Measurements from ENCODE around the gene TMEM203. TPM values are rescaled to one million over a fixed set of nuclear protein-coding genes. Genes with fewer than 3 reads are reported as not detected.

The TMEM203 gene
- total RNA-seq, 5 donors from 2014 or later (not counting 1 experiment from before 2014, with no cell fraction given) = 23.7 to 44.7 (median 42.1) TPM

GRCh38 chr9:137251490-137252268 is 46.2 kb upstream of the TMEM203 start:
- POLR2A ChIA-PET = no interaction called here
- H3K27ac ChIP-seq (ENCODE audit: low read length) = no peak overlapping the region
- WGBS (ENCODE audit: insufficient coverage) = 96% methylated on average over 10 of the region's 22 CpGs
- Mint-ChIP-seq H3K36me3 (no peaks in the 10 kb centered on the region), H3K9me3 (no peaks in the 10 kb centered on the region), H3K27me3 (no peaks in the 10 kb centered on the region), H3K4me3 (no peak overlapping the region), H3K27ac (no peak overlapping the region), H3K4me1 (peaks cover 11% of the 10 kb centered on the region in 3 donors)
- ATAC-seq (replicated peaks in 1 of 4) (no peak), DNase-seq (no peak)
- CTCF ChIA-PET = no interaction called here
- peaks cover 0 to 7% of the 10 kb centered on the region in 2 donors for H3K36me3 ChIP-seq (ENCODE audit: control insufficient read depth in 2 of 2, extremely low read depth in 1 of 2, insufficient read depth in 1 of 2, low read length in 1 of 2)
- H3K4me1 ChIP-seq (ENCODE audit: control insufficient read depth in 1 of 2, extremely low read depth in 1 of 2, insufficient read depth in 2 of 2, low read length in 2 of 2) = peaks cover 4 to 24% of the 10 kb centered on the region in 2 experiments
- H3K4me3 ChIP-seq (ENCODE audit: control insufficient read depth in 1 of 2, extremely low read depth in 1 of 2, low read length in 1 of 2) = no peak overlapping the region
- H3K27me3 ChIP-seq (replicated peaks in 1 of 2; ENCODE audit: control insufficient read depth in 2 of 2, extremely low read depth in 1 of 2, insufficient read depth in 2 of 2, low read length in 1 of 2) = no peaks in the 10 kb centered on the region
- H3K9me3 ChIP-seq = no peaks in the 10 kb centered on the region

- DNase-seq (no peak), ATAC-seq (replicated peaks in 1 of 4) (no peak)
- no peaks in the 10 kb centered on the region for H3K27me3 ChIP-seq (replicated peaks in 1 of 2; ENCODE audit: control insufficient read depth in 2 of 2, extremely low read depth in 1 of 2, insufficient read depth in 2 of 2, low read length in 1 of 2)
- ChIA-PET CTCF (no interaction called here), POLR2A (no interaction called here)
- no peaks in the 10 kb centered on the region for H3K9me3 Mint-ChIP-seq
- H3K27ac ChIP-seq (ENCODE audit: low read length) = no peak within 1 kb of the TSS
- H3K4me3 Mint-ChIP-seq = no peak within 1 kb of the TSS
- WGBS (ENCODE audit: insufficient coverage) = 88% methylated on average over 4 of the region's 4 CpGs
- peaks cover 5 to 6% (median 5%) of the 10 kb centered on the region in 3 donors for H3K4me1 Mint-ChIP-seq
- no peak within 1 kb of the TSS for H3K4me3 ChIP-seq (ENCODE audit: control insufficient read depth in 1 of 2, extremely low read depth in 1 of 2, low read length in 1 of 2)
- no peaks in the 10 kb centered on the region for H3K9me3 ChIP-seq
- H3K27me3 Mint-ChIP-seq = no peaks in the 10 kb centered on the region
- H3K27ac Mint-ChIP-seq = no peak within 1 kb of the TSS
- no peaks in the 10 kb centered on the region for H3K36me3 Mint-ChIP-seq
- peaks cover 0 to 1% of the 10 kb centered on the region in 2 donors for H3K36me3 ChIP-seq (ENCODE audit: control insufficient read depth in 2 of 2, extremely low read depth in 1 of 2, insufficient read depth in 1 of 2, low read length in 1 of 2)
- peaks cover 2 to 19% of the 10 kb centered on the region in 2 experiments for H3K4me1 ChIP-seq (ENCODE audit: control insufficient read depth in 1 of 2, extremely low read depth in 1 of 2, insufficient read depth in 2 of 2, low read length in 2 of 2)
Observed at GRCh38 chr9:137251194-137251461, 45.7 kb upstream of the TMEM203 start, which contains the start of gene STPG3. Gene STPG3 (plus strand): TSS chr9:137251286. CDS start chr9:137251287, 1 bp downstream.

GRCh38 chr9:137250329-137251193 is 45.1 kb upstream of the TMEM203 start:
- Mint-ChIP-seq H3K27ac (no peak overlapping the region), H3K27me3 (no peaks in the 10 kb centered on the region), H3K9me3 (no peaks in the 10 kb centered on the region), H3K4me1 (peaks cover 4 to 5% (median 4%) of the 10 kb centered on the region in 3 donors), H3K36me3 (no peaks in the 10 kb centered on the region), H3K4me3 (no peak overlapping the region)
- Histone ChIP-seq H3K27me3 (replicated peaks in 1 of 2; ENCODE audit: control insufficient read depth in 2 of 2, extremely low read depth in 1 of 2, insufficient read depth in 2 of 2, low read length in 1 of 2) (no peaks in the 10 kb centered on the region), H3K36me3 (ENCODE audit: control insufficient read depth in 2 of 2, extremely low read depth in 1 of 2, insufficient read depth in 1 of 2, low read length in 1 of 2) (no peaks in the 10 kb centered on the region), H3K9me3 (no peaks in the 10 kb centered on the region), H3K27ac (ENCODE audit: low read length) (no peak overlapping the region), H3K4me1 (ENCODE audit: control insufficient read depth in 1 of 2, extremely low read depth in 1 of 2, insufficient read depth in 2 of 2, low read length in 2 of 2) (peaks cover 0 to 13% of the 10 kb centered on the region in 2 experiments), H3K4me3 (ENCODE audit: control insufficient read depth in 1 of 2, extremely low read depth in 1 of 2, low read length in 1 of 2) (no peak overlapping the region)
- no peak for ATAC-seq (replicated peaks in 1 of 4)
- ChIA-PET CTCF (no interaction called here), POLR2A (no interaction called here)
- no peak for DNase-seq
- WGBS (ENCODE audit: insufficient coverage) = 85% methylated on average over 13 of the region's 18 CpGs

- no peak for ATAC-seq (replicated peaks in 1 of 4)
- peaks cover 5 to 11% (median 5%) of the 10 kb centered on the region in 3 donors for H3K4me1 Mint-ChIP-seq
- Histone ChIP-seq H3K27me3 (replicated peaks in 1 of 2; ENCODE audit: control insufficient read depth in 2 of 2, extremely low read depth in 1 of 2, insufficient read depth in 2 of 2, low read length in 1 of 2) (no peaks in the 10 kb centered on the region), H3K9me3 (no peaks in the 10 kb centered on the region), H3K4me3 (ENCODE audit: control insufficient read depth in 1 of 2, extremely low read depth in 1 of 2, low read length in 1 of 2) (no peak overlapping the region), H3K36me3 (ENCODE audit: control insufficient read depth in 2 of 2, extremely low read depth in 1 of 2, insufficient read depth in 1 of 2, low read length in 1 of 2) (peaks cover 0 to 7% of the 10 kb centered on the region in 2 donors), H3K27ac (ENCODE audit: low read length) (no peak overlapping the region), H3K4me1 (ENCODE audit: control insufficient read depth in 1 of 2, extremely low read depth in 1 of 2, insufficient read depth in 2 of 2, low read length in 2 of 2) (peaks cover 0 to 13% of the 10 kb centered on the region in 2 experiments)
- DNase-seq = no peak
- no peak overlapping the region for H3K27ac Mint-ChIP-seq
- peaks cover 5% of the 10 kb centered on the region for H3K36me3 Mint-ChIP-seq
- WGBS (ENCODE audit: insufficient coverage) = no CpG with 5 or more reads among the region's 6 CpGs
- ChIA-PET POLR2A (no interaction called here), CTCF (no interaction called here)
- no peak overlapping the region for H3K4me3 Mint-ChIP-seq
- H3K9me3 Mint-ChIP-seq = no peaks in the 10 kb centered on the region
- H3K27me3 Mint-ChIP-seq = no peaks in the 10 kb centered on the region
Observed at GRCh38 chr9:137247916-137248175, 42.4 kb upstream of the TMEM203 start.

DNA sequence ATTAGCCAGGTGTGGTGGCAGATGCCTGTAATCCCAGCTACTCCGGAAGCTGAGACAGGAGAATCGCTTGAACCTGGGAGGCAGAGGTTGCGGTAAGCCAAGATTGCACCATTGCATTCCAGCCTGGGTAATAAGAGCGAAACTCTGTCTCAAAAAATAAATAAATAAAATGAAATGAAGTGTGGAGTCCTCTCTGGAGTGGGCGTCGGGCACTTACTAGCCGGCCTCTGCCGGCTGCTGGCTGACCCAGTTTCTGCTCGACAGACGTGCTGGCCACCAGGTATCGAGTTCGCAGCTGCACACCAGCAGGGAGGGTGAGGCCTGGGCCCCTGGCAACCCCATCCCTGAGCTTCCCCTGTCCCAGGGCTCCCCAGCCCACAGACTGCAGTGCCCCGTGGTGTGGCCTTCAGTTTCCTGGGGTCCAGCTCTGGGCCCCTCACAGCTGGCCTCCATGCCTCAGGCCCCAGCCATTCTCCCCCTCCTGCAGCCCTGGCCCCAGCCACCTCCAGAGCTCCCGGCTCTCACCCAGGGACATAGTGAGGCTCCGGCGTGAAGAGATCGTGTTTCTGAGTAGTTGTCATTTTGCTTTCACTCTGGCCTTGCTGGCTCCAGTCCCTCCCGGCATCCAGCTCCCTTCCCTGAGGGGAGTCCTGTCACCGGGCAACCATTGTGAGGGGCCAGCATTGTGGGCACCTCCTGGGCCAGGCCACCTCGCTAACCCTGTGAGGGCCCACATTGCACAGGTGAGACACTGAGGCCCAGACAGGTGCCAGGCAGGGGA is 41.9 kb upstream of the TMEM203 start:
- H3K36me3 Mint-ChIP-seq = peaks cover 10% of the 10 kb centered on the region
- DNase-seq (no peak), ATAC-seq (replicated peaks in 1 of 4) (no peak)
- ChIA-PET CTCF (interaction anchor here in 1 of 2 donors (1.0 kb wide), 1 partner anchor 11 kb away, joined by 4 read pairs; no protein-coding TSS in a partner anchor), POLR2A (no interaction called here)
- WGBS (ENCODE audit: insufficient coverage) = 83% methylated on average over 18 of the region's 20 CpGs
- H3K27me3 ChIP-seq (replicated peaks in 1 of 2; ENCODE audit: control insufficient read depth in 2 of 2, extremely low read depth in 1 of 2, insufficient read depth in 2 of 2, low read length in 1 of 2) = no peaks in the 10 kb centered on the region
- H3K36me3 ChIP-seq (ENCODE audit: control insufficient read depth in 2 of 2, extremely low read depth in 1 of 2, insufficient read depth in 1 of 2, low read length in 1 of 2) = peaks cover 0 to 13% of the 10 kb centered on the region in 2 donors
- peaks cover 0 to 19% of the 10 kb centered on the region in 2 experiments for H3K4me1 ChIP-seq (ENCODE audit: control insufficient read depth in 1 of 2, extremely low read depth in 1 of 2, insufficient read depth in 2 of 2, low read length in 2 of 2)
- H3K4me3 ChIP-seq (ENCODE audit: control insufficient read depth in 1 of 2, extremely low read depth in 1 of 2, low read length in 1 of 2) = no peak overlapping the region
- H3K9me3 ChIP-seq = no peaks in the 10 kb centered on the region
- no peak overlapping the region for H3K27ac ChIP-seq (ENCODE audit: low read length)
- H3K27me3 Mint-ChIP-seq = no peaks in the 10 kb centered on the region
- no peaks in the 10 kb centered on the region for H3K9me3 Mint-ChIP-seq
- H3K4me3 Mint-ChIP-seq = no peak overlapping the region
- peaks cover 11 to 16% (median 11%) of the 10 kb centered on the region in 3 donors for H3K4me1 Mint-ChIP-seq
- no peak overlapping the region for H3K27ac Mint-ChIP-seq
